GM12892 (cell line): ENCODE results near the gene TIMM50.
A peak's percentile ranks its signal among the peaks of the same experiment; 100 is the strongest.

Experiments used
- DNase-seq: peaks from one replicate; pipeline ENCODE4 v3.0.0; 2011; ENCODE audit not compliant: insufficient read length
- FAIRE-seq: peaks from 2 replicates; lab custom pipeline; 2011; peaks lifted over from hg19 to GRCh38; lab: Jason Lieb, UNC
- POLR2A ChIP-seq: IDR thresholded peaks from 2 replicates; pipeline ENCODE4 v1.6.1; 2011; ENCODE audit warnings: low read depth, low read length, control low read depth
- POLR2AphosphoS5 ChIP-seq: IDR thresholded peaks from 2 replicates; pipeline ENCODE4 v1.6.1; 2011; ENCODE audit warnings: low read depth, low read length, control low read depth
- TAF1 ChIP-seq: IDR thresholded peaks from 2 replicates; pipeline ENCODE4 v1.6.1; 2011; ENCODE audit warnings: low read depth, mild to moderate bottlenecking, control low read depth, low read length, borderline replicate concordance

TIMM50 gene

GRCh38 chr19:39506944-39507714 lies 26.5 kb downstream of the TIMM50 start:
- DNase-seq (peak; percentile 86), FAIRE-seq (peak; percentile 88)
- no peak for TF ChIP-seq POLR2AphosphoS5
- no peak for TF ChIP-seq TAF1
- TF ChIP-seq POLR2A: no peak; the same call in 1 of the 2 replicates

GRCh38 chr19:39507715-39508364 lies 27.2 kb downstream of the TIMM50 start:
- TF ChIP-seq TAF1: no peak
- no peak for TF ChIP-seq POLR2AphosphoS5
- no peak for TF ChIP-seq POLR2A
- FAIRE-seq (no peak), DNase-seq (no peak)

DNA sequence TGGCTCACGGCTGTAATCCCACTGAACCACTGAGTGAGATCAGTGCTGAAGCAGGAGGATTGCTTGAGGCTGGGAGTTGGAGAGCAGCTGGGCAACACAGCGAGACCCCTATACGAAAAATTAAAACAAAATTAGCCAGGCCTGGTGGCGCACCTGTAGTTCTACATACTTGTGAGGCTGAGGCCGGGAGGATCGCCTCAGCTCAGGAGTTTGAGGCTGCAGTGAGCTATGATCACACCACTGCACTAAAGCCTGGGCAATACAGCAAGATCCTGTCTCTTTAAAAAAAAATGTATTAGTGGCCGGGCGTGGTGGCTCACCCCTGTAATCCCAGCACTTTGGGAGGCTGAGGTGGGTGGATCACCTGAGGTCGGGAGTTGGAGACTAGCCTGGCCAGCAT lies 28.0 kb downstream of the TIMM50 start:
- no peak for TF ChIP-seq POLR2A
- TF ChIP-seq TAF1: no peak
- TF ChIP-seq POLR2AphosphoS5: no peak
- no peak for FAIRE-seq

DNA sequence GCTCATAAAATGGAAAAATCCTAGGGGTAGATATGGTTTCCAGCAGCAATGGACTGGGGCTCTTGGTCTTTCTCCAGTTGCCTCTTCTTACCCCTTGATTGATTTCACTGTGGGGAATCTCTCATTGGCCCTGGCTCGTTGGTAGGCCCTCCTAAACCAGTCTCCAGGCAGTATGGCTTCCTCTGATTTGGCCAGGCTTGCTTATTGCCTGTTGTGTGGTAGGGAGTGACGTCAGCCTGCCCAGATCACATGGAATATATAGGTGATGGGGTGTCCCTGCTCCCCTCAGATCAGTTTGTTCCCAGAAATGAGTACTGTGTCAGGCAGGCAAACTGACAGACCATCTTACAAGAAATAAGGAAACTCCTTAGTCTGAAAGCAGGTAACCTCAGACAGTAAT lies 28.6 kb downstream of the TIMM50 start:
- FAIRE-seq (no peak), DNase-seq (no peak)
- TF ChIP-seq POLR2A (no peak), TAF1 (no peak), POLR2AphosphoS5 (no peak)

More for the DNA sequence above, 28.0 kb downstream of the TIMM50 start:
- DNase-seq: no peak

- no peak for FAIRE-seq
- no peak for TF ChIP-seq POLR2A
- TF ChIP-seq TAF1: no peak
- no peak for TF ChIP-seq POLR2AphosphoS5
- DNase-seq: no peak
Measured at GRCh38 chr19:39512988-39513387, 32.4 kb downstream of the TIMM50 start.

DNA sequence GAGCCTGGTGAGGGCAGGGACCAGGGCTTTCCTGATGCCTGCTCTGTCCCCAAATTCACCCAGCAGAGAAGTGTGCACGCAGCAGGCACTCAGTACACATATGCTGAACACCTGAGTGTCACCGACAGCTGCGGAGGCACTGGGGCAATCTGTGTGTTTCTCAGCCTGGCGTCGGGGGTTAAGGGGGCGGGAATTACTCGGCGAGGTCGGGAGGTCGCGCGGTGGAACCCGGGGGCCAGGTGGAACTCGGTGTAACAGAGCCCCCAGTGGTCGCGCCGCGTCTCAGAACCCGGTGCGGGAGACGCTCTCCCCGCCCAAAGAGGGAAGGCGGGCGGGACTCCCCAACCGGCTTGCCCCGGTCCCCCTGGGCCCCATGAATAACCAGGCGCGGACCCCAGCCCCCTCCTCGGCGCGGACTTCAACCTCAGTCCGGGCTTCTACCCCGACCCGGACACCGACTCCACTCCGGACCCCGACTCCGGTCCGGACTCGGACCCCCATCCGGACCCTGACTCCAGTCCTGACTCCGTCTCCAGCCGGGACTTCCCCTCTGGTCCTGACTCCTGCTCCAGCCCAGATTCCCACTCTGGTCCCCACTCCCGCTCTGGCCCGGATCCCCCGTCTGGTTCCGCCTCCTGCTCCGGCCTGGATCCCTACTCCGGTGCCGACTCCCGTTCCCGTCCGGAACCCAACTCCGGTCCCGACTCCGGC lies 34.4 kb downstream of the TIMM50 start, which contains the start of gene SELENOV:
Gene SELENOV, plus strand, starts transcription at position 300 of the 711 bp plus-strand sequence. Its CDS starts 74 bp downstream, at position 374.
- TF ChIP-seq TAF1 (no peak), POLR2AphosphoS5 (no peak), POLR2A (no peak)
- DNase-seq (no peak), FAIRE-seq (no peak)

- FAIRE-seq: no peak
- DNase-seq: no peak
- TF ChIP-seq POLR2A (no peak), POLR2AphosphoS5 (no peak), TAF1 (no peak)
Measured at GRCh38 chr19:39515551-39516191, 35.0 kb downstream of the TIMM50 start.

- no peak for FAIRE-seq
- no peak for DNase-seq
- no peak for TF ChIP-seq POLR2A
- TF ChIP-seq TAF1: no peak
- TF ChIP-seq POLR2AphosphoS5: no peak
Measured at GRCh38 chr19:39516270-39516669, 35.6 kb downstream of the TIMM50 start.

- FAIRE-seq (no peak), DNase-seq (no peak)
- TF ChIP-seq TAF1: no peak
Measured at GRCh38 chr19:39517432-39517831, 36.8 kb downstream of the TIMM50 start.

DNA sequence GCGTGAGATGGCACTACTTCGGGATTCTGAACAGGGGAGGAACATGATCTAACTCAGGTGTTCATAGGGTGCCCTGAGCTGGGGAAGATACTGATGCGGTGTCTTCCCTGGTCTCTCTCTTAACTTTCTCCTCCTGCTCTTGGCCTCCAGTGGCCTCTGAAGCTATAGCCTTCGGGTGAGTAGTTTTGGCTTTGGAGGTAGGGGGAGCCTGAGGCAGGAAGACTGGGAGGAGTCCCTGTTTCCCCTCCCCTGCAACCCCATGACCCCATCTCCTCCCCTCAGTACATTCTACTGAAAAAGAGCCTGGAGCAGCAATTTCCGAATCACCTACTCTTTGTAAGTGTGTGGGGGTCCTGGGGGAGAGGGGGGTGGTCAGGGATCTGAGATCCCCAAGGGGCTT lies 37.8 kb downstream of the TIMM50 start:
- FAIRE-seq (no peak), DNase-seq (no peak)
- TF ChIP-seq TAF1 (no peak), POLR2A (no peak), POLR2AphosphoS5 (no peak)

GRCh38 chr19:39518975-39519374 lies 38.3 kb downstream of the TIMM50 start:
- DNase-seq: no peak
- TF ChIP-seq POLR2AphosphoS5 (no peak), POLR2A (no peak), TAF1 (no peak)
- no peak for FAIRE-seq
